Nephron (organoid): ENCODE measurements around the gene VAC14.

Experiments
- H3K27ac Mint-ChIP-seq, 3 experiments: 2 replicates each; pipeline ENCODE4 v1.8.0; 2020; ENCODE audit warnings: mixed read lengths in 3 of 3, mild to moderate bottlenecking in 2 of 3, moderate library complexity in 1 of 3
- H3K27me3 Mint-ChIP-seq: 2 replicates; pipeline ENCODE4 v1.8.0; 2021; ENCODE audit warnings: low read depth, mild to moderate bottlenecking, moderate library complexity, mixed read lengths
- H3K36me3 Mint-ChIP-seq: 2 replicates; pipeline ENCODE4 v1.8.0; 2020; ENCODE audit warnings: low read depth, mixed read lengths
- H3K4me1 Mint-ChIP-seq: 2 replicates; pipeline ENCODE4 v1.8.0; 2020; ENCODE audit warnings: mixed read lengths
- H3K4me3 Mint-ChIP-seq, 3 experiments: 2 replicates each; pipeline ENCODE4 v1.8.0; 2020; ENCODE audit warnings: mild to moderate bottlenecking in 3 of 3, mixed read lengths in 3 of 3, moderate library complexity in 2 of 3
- H3K9me3 Mint-ChIP-seq: 2 replicates; pipeline ENCODE4 v1.8.0; 2020; ENCODE audit warnings: mixed read lengths
- TF ChIP-seq, protein P1 (sequence below), 3 experiments: fragments of 200-600 bp; sonication (generic); IDR thresholded peaks; one replicate each; pipeline ENCODE4 v1.5.0; 2021; ENCODE audit warnings: antibody characterized with exemption in 3 of 3; ENCODE audit not compliant: unreplicated experiment in 3 of 3

VAC14 gene

GRCh38 chr16:70751593-70751992 is 49.4 kb downstream of the VAC14 start:
- TF ChIP-seq, protein P1, sequence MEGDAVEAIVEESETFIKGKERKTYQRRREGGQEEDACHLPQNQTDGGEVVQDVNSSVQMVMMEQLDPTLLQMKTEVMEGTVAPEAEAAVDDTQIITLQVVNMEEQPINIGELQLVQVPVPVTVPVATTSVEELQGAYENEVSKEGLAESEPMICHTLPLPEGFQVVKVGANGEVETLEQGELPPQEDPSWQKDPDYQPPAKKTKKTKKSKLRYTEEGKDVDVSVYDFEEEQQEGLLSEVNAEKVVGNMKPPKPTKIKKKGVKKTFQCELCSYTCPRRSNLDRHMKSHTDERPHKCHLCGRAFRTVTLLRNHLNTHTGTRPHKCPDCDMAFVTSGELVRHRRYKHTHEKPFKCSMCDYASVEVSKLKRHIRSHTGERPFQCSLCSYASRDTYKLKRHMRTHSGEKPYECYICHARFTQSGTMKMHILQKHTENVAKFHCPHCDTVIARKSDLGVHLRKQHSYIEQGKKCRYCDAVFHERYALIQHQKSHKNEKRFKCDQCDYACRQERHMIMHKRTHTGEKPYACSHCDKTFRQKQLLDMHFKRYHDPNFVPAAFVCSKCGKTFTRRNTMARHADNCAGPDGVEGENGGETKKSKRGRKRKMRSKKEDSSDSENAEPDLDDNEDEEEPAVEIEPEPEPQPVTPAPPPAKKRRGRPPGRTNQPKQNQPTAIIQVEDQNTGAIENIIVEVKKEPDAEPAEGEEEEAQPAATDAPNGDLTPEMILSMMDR (IDR thresholded peaks at IDR 0.05; ENCODE audit: unreplicated experiment in 3 of 3) = no peak
- H3K27ac Mint-ChIP-seq = peak overlapping the region; percentile 94 to 97 (median 95)
- peaks cover 66% of the 10 kb centered on the region for H3K4me1 Mint-ChIP-seq
- H3K4me3 Mint-ChIP-seq = no peak overlapping the region
- no peaks in the 10 kb centered on the region for H3K27me3 Mint-ChIP-seq
- H3K9me3 Mint-ChIP-seq = no peaks in the 10 kb centered on the region
- no peaks in the 10 kb centered on the region for H3K36me3 Mint-ChIP-seq

GRCh38 chr16:70750893-70751467 is 50.0 kb downstream of the VAC14 start:
- TF ChIP-seq, protein P1 (IDR thresholded peaks at IDR 0.05; ENCODE audit: unreplicated experiment in 3 of 3) = no peak
- Mint-ChIP-seq H3K27ac (peak overlapping the region; percentile 94 to 97 (median 95)), H3K4me3 (peak overlapping the region; percentile 13 to 52 (median 51)), H3K27me3 (no peaks in the 10 kb centered on the region), H3K36me3 (peaks cover 3% of the 10 kb centered on the region), H3K4me1 (peaks cover 73% of the 10 kb centered on the region), H3K9me3 (no peaks in the 10 kb centered on the region)

- Mint-ChIP-seq H3K36me3 (peaks cover 4% of the 10 kb centered on the region), H3K27me3 (no peaks in the 10 kb centered on the region), H3K4me3 (peak overlapping the region in 1 of 3 experiments; percentile 1), H3K27ac (peak overlapping the region; percentile 94 to 97 (median 95)), H3K9me3 (no peaks in the 10 kb centered on the region), H3K4me1 (peaks cover 78% of the 10 kb centered on the region)
- TF ChIP-seq, protein P1 (IDR thresholded peaks at IDR 0.05; ENCODE audit: unreplicated experiment in 3 of 3) = no peak
These were observed 51.0 kb downstream of the VAC14 start for GRCh38 chr16:70749681-70750601.

DNA sequence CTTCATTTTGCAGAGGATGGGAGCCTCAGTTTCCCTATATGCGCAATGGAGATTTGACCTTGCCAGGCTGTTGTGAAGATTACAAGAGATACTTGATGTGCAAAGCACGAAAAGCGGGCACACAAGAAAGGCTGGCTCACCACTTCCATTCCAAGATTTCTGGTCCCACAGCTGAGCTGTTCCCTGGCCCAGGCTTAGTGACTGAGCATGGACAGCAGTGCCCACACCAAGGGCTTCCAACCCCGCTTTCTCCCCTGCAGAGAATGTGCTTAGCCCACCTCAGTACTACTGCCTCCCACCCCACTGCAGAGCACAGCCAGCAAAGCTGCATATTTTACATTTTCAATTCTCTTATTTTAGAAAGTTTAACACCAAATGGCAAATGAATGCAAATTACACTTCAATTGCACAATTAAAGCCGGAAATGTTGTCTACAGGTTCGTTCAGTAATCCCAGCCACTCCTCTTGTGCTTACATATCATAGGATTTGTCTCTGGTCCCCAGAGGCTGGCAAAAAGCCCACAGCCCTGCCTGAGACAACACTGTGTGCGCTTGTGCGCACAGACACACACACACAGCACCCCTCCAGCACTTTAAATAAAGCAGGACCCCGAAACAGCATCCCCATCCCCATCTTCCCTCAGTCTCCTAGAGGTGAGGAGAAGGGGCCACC is 51.8 kb downstream of the VAC14 start:
- TF ChIP-seq, protein P1 (IDR thresholded peaks at IDR 0.05; ENCODE audit: unreplicated experiment in 3 of 3) = no peak
- H3K4me3 Mint-ChIP-seq = no peak overlapping the region
- no peaks in the 10 kb centered on the region for H3K27me3 Mint-ChIP-seq
- H3K9me3 Mint-ChIP-seq = no peaks in the 10 kb centered on the region
- peaks cover 72% of the 10 kb centered on the region for H3K4me1 Mint-ChIP-seq
- peak overlapping the region; percentile 92 to 94 (median 92) for H3K27ac Mint-ChIP-seq
- peaks cover 4% of the 10 kb centered on the region for H3K36me3 Mint-ChIP-seq

DNA sequence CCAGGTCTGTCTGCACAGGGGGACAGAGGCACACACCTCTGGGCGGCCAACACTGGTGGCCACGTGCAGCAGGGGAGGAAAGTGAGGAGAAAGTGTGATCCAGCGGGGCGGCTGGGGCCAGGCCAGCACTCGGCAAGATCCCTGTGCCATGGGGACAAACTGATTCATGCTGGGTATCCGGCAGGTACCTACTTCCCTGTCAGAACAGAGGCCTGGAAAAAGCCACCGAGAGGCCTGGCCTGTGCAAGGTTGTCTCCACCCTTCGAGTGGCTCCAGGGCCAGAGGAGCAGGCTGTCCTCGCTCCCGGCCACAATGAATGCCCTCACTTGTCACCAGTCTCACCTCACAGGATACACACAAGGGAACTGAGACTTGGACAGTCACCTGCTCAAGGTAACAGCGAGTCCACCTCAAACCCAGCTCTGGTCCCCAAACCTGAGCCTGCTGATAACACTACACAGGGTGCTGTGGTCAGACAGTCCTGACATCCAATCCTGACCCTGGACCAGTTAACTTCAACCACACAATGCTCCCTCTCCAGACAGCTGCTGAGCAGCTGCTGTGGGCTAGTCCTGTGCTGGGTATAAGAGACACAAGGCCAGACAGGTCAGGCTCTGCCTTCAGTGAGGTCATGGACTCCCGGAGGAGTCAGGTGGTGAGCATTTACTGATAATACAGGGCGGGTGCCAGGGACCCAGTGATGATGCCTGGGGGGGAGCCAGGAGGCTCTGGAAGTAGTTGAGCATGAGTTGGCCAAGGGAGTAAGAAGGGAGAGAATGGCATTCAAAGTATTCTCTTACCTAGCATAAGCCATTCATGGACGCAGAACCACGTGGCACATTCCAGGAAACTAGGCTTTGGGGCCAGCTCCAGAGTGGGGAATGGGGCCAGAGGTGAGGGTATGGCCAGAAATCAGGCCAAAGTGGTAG is 53.0 kb downstream of the VAC14 start:
- Mint-ChIP-seq H3K27me3 (no peaks in the 10 kb centered on the region), H3K4me3 (no peak overlapping the region), H3K9me3 (no peaks in the 10 kb centered on the region), H3K27ac (peak overlapping the region; percentile 86 to 94 (median 92)), H3K4me1 (peaks cover 79% of the 10 kb centered on the region), H3K36me3 (peaks cover 15% of the 10 kb centered on the region)
- TF ChIP-seq, protein P1 (IDR thresholded peaks at IDR 0.05; ENCODE audit: unreplicated experiment in 3 of 3) = no peak
